Neural progenitor cell (in vitro differentiated cells): ENCODE results near the gene NEGR1. TPM values are rescaled to one million over a fixed set of nuclear protein-coding genes. Genes with fewer than 3 reads are reported as not detected.

Source experiments
- DNase-seq: peaks from one replicate; pipeline ENCODE4 v3.0.0-alpha.2; 2016; ENCODE audit warnings: low spot score
- H2AFZ ChIP-seq: fragments of 200-600 bp; sonication (generic); replicated peaks from 2 replicates; pipeline ENCODE4 v1.6.1; 2016; ENCODE audit warnings: antibody characterized with exemption
- H3F3A ChIP-seq: fragments of 200-600 bp; sonication (generic); 2 replicates; pipeline ENCODE4 v1.6.1; 2016; ENCODE audit warnings: antibody characterized with exemption, low read depth
- H3K27ac ChIP-seq: fragments of 200-600 bp; sonication (generic); 2 replicates; pipeline ENCODE4 v1.5.1; 2016; ENCODE audit warnings: mild to moderate bottlenecking
- H3K27me3 ChIP-seq: fragments of 200-600 bp; sonication (generic); 2 replicates; pipeline ENCODE4 v1.6.1; 2016; ENCODE audit warnings: mild to moderate bottlenecking, moderate library complexity
- H3K36me3 ChIP-seq: fragments of 200-600 bp; sonication (generic); 2 replicates; pipeline ENCODE4 v1.5.1; 2016
- H3K4me1 ChIP-seq: fragments of 200-600 bp; sonication (generic); 2 replicates; pipeline ENCODE4 v1.6.1; 2016; ENCODE audit warnings: mixed run types
- H3K4me2 ChIP-seq: fragments of 200-600 bp; sonication (generic); 2 replicates; pipeline ENCODE4 v1.6.1; 2016
- H3K4me3 ChIP-seq: fragments of 200-600 bp; sonication (generic); 2 replicates; pipeline ENCODE4 v1.5.1; 2016
- H3K79me2 ChIP-seq: fragments of 200-600 bp; sonication (generic); 2 replicates; pipeline ENCODE4 v1.6.1; 2016; ENCODE audit warnings: low read depth
- H3K9ac ChIP-seq: fragments of 200-600 bp; sonication (generic); 2 replicates; pipeline ENCODE4 v1.6.1; 2016
- H3K9me3 ChIP-seq: fragments of 200-600 bp; sonication (generic); 2 replicates; pipeline ENCODE4 v1.5.1; 2016; ENCODE audit warnings: low read depth
- H4K20me1 ChIP-seq: fragments of 200-600 bp; sonication (generic); 2 replicates; pipeline ENCODE4 v1.6.1; 2016; ENCODE audit warnings: low read depth
- H3K27ac Mint-ChIP-seq: 3 replicates; pipeline ENCODE4 v1.8.0; 2021; ENCODE audit warnings: mixed read lengths
- H3K27me3 Mint-ChIP-seq: 2 replicates; pipeline ENCODE4 v1.8.0; 2022; ENCODE audit warnings: low read depth, mild to moderate bottlenecking, inconsistent platforms, moderate library complexity, mixed read lengths; ENCODE audit not compliant: insufficient read depth
- H3K36me3 Mint-ChIP-seq: 3 replicates; pipeline ENCODE4 v1.8.0; 2021; ENCODE audit warnings: mixed read lengths
- H3K4me1 Mint-ChIP-seq: 3 replicates; pipeline ENCODE4 v1.8.0; 2021; ENCODE audit warnings: mixed read lengths
- H3K4me3 Mint-ChIP-seq: 3 replicates; pipeline ENCODE4 v1.8.0; 2021; ENCODE audit warnings: mild to moderate bottlenecking, moderate library complexity, mixed read lengths
- H3K9me3 Mint-ChIP-seq: 3 replicates; pipeline ENCODE4 v1.8.0; 2020; ENCODE audit warnings: mixed read lengths
- EZH2 ChIP-seq: fragments of 200-600 bp; sonication (generic); IDR thresholded peaks from 2 replicates; pipeline ENCODE4 v1.6.1; 2017; ENCODE audit warnings: antibody characterized with exemption, mild to moderate bottlenecking, moderate library complexity
- EZH2phosphoT487 ChIP-seq: fragments of 200-600 bp; sonication (generic); IDR thresholded peaks from 2 replicates; pipeline ENCODE4 v1.6.1; 2017; ENCODE audit warnings: antibody characterized with exemption
- total RNA-seq: library from RNA; depleted of rRNA; stranded (reverse); fragments of >200 nt; gene quantifications from 2 replicates; pipeline ENCODE4 v1.2.3, GENCODE V29; 2015; ENCODE audit warnings: low replicate concordance
- TF ChIP-seq, protein P1 (sequence below): fragments of 200-600 bp; sonication (generic); IDR thresholded peaks from 2 replicates; pipeline ENCODE4 v1.5.1; 2017; ENCODE audit warnings: antibody characterized with exemption, mild to moderate bottlenecking

The NEGR1 gene
- total RNA-seq, 1 donor from 2014 or later = 0.62 TPM

GRCh38 chr1:72285074-72285425 is 2.7 kb upstream of the NEGR1 start:
- H3K4me3 ChIP-seq = peak overlapping the region; percentile 69
- Mint-ChIP-seq H3K27me3 (peaks cover 12% of the 10 kb centered on the region), H3K9me3 (no peaks in the 10 kb centered on the region), H3K36me3 (no peaks in the 10 kb centered on the region), H3K4me3 (no peak overlapping the region), H3K4me1 (peaks cover 17% of the 10 kb centered on the region), H3K27ac (no peak overlapping the region)
- H3K4me2 ChIP-seq = peak overlapping the region; percentile 82
- peaks cover 52% of the 10 kb centered on the region for H3K27me3 ChIP-seq
- H3K79me2 ChIP-seq = no peaks in the 10 kb centered on the region
- no peaks in the 10 kb centered on the region for H3K36me3 ChIP-seq
- peaks cover 25% of the 10 kb centered on the region for H3F3A ChIP-seq
- peak overlapping the region; percentile 98 for H2AFZ ChIP-seq
- H3K9ac ChIP-seq = no peak overlapping the region
- peaks cover 11% of the 10 kb centered on the region for H3K4me1 ChIP-seq
- H4K20me1 ChIP-seq = no peaks in the 10 kb centered on the region
- DNase-seq = peak; percentile 2
- no peak overlapping the region for H3K27ac ChIP-seq
- no peaks in the 10 kb centered on the region for H3K9me3 ChIP-seq
- no peak for TF ChIP-seq EZH2phosphoT487
- TF ChIP-seq, protein P1, sequence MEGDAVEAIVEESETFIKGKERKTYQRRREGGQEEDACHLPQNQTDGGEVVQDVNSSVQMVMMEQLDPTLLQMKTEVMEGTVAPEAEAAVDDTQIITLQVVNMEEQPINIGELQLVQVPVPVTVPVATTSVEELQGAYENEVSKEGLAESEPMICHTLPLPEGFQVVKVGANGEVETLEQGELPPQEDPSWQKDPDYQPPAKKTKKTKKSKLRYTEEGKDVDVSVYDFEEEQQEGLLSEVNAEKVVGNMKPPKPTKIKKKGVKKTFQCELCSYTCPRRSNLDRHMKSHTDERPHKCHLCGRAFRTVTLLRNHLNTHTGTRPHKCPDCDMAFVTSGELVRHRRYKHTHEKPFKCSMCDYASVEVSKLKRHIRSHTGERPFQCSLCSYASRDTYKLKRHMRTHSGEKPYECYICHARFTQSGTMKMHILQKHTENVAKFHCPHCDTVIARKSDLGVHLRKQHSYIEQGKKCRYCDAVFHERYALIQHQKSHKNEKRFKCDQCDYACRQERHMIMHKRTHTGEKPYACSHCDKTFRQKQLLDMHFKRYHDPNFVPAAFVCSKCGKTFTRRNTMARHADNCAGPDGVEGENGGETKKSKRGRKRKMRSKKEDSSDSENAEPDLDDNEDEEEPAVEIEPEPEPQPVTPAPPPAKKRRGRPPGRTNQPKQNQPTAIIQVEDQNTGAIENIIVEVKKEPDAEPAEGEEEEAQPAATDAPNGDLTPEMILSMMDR = no peak
- TF ChIP-seq EZH2 = no peak

- TF ChIP-seq EZH2 (no peak), EZH2phosphoT487 (no peak)
- TF ChIP-seq, protein P1 = peak; percentile 29
- H3K9me3 Mint-ChIP-seq = no peaks in the 10 kb centered on the region
- peak overlapping the region; percentile 69 for H3K4me3 ChIP-seq
- H3K4me1 Mint-ChIP-seq = peaks cover 17% of the 10 kb centered on the region
- no peak overlapping the region for H3K4me3 Mint-ChIP-seq
- peaks cover 11% of the 10 kb centered on the region for H3K4me1 ChIP-seq
- no peaks in the 10 kb centered on the region for H3K36me3 ChIP-seq
- H3K4me2 ChIP-seq = peak overlapping the region; percentile 82
- H3K9me3 ChIP-seq = no peaks in the 10 kb centered on the region
- no peak overlapping the region for H3K9ac ChIP-seq
- peaks cover 57% of the 10 kb centered on the region for H3K27me3 ChIP-seq
- no peaks in the 10 kb centered on the region for H4K20me1 ChIP-seq
- H3F3A ChIP-seq = peaks cover 25% of the 10 kb centered on the region
- H2AFZ ChIP-seq = peak overlapping the region; percentile 98
- peaks cover 10% of the 10 kb centered on the region for H3K27me3 Mint-ChIP-seq
- H3K27ac ChIP-seq = no peak overlapping the region
- no peaks in the 10 kb centered on the region for H3K79me2 ChIP-seq
- H3K27ac Mint-ChIP-seq = no peak overlapping the region
- DNase-seq = peak; percentile 76
- no peaks in the 10 kb centered on the region for H3K36me3 Mint-ChIP-seq
These were observed 2.2 kb upstream of the NEGR1 start for GRCh38 chr1:72284348-72285073.

DNA sequence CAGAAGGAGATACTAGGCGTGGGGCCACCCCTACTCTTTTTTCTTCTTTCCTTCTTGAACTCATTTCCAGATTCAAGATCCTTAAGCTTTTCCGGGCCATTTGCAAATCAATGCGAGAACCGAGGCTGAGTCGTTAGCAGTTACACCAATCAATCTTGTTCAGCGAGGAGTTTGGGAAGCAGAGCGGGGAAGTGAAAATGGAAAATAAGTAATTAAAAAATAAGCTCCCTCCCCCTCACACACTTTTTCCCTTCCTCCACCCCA is 1.7 kb upstream of the NEGR1 start:
- no peak for TF ChIP-seq EZH2phosphoT487
- TF ChIP-seq, protein P1 = no peak
- no peak for TF ChIP-seq EZH2

More for the DNA sequence above, 1.7 kb upstream of the NEGR1 start:
- peaks cover 11% of the 10 kb centered on the region for H3K4me1 ChIP-seq
- no peak overlapping the region for H3K4me3 Mint-ChIP-seq
- no peak for DNase-seq
- no peak overlapping the region for H3K27ac Mint-ChIP-seq
- H3K27me3 Mint-ChIP-seq = peaks cover 9% of the 10 kb centered on the region
- H3K36me3 Mint-ChIP-seq = no peaks in the 10 kb centered on the region
- peaks cover 25% of the 10 kb centered on the region for H3F3A ChIP-seq
- H3K4me2 ChIP-seq = peak overlapping the region; percentile 82
- H2AFZ ChIP-seq = peak overlapping the region; percentile 98
- no peaks in the 10 kb centered on the region for H3K9me3 ChIP-seq
- H4K20me1 ChIP-seq = no peaks in the 10 kb centered on the region
- peak overlapping the region; percentile 69 for H3K4me3 ChIP-seq
- no peaks in the 10 kb centered on the region for H3K36me3 ChIP-seq
- H3K79me2 ChIP-seq = no peaks in the 10 kb centered on the region
- H3K9ac ChIP-seq = no peak overlapping the region
- H3K9me3 Mint-ChIP-seq = no peaks in the 10 kb centered on the region
- H3K27ac ChIP-seq = no peak overlapping the region
- peaks cover 17% of the 10 kb centered on the region for H3K4me1 Mint-ChIP-seq
- peaks cover 62% of the 10 kb centered on the region for H3K27me3 ChIP-seq
